Activated CD8-positive, alpha-beta memory T cell treated with anti-CD3 and anti-CD28 coated beads for 4 hours (primary cell): ENCODE results near the gene ZNF22.

Source experiments
- DNase-seq, 2 donors: peaks; one replicate each; pipeline ENCODE4 v3.0.0-alpha.2; 2020; ENCODE audit warnings: low read depth in 2 of 2

ZNF22 gene

GRCh38 chr10:44977287-44978212, 23.2 kb upstream of the ZNF22 start:
- no peak for DNase-seq

GRCh38 chr10:44978213-44978569, 22.5 kb upstream of the ZNF22 start:
- DNase-seq = no peak

- DNase-seq = no peak
Observed at GRCh38 chr10:44978570-44979280, 22.0 kb upstream of the ZNF22 start, which contains the start of gene DEPP1. Gene DEPP1, minus strand, starts transcription at chr10:44978809. Its CDS starts 779 bp downstream, at chr10:44978030.

GRCh38 chr10:44979281-44980191, 21.2 kb upstream of the ZNF22 start:
- DNase-seq = no peak

- DNase-seq = no peak
Observed at GRCh38 chr10:44980309-44981171, 20.2 kb upstream of the ZNF22 start.

- DNase-seq = no peak
Observed at GRCh38 chr10:44981172-44982113, 19.3 kb upstream of the ZNF22 start.

GRCh38 chr10:44982114-44982460, 18.6 kb upstream of the ZNF22 start:
- no peak for DNase-seq

- no peak for DNase-seq
Observed at GRCh38 chr10:44982496-44982895, 18.2 kb upstream of the ZNF22 start.

GRCh38 chr10:44983066-44983894, 17.4 kb upstream of the ZNF22 start:
- DNase-seq = no peak

GRCh38 chr10:44983895-44984278, 16.8 kb upstream of the ZNF22 start:
- DNase-seq = no peak

GRCh38 chr10:44984671-44985101, 16.0 kb upstream of the ZNF22 start:
- DNase-seq = no peak

GRCh38 chr10:44985175-44985681, 15.5 kb upstream of the ZNF22 start:
- DNase-seq = no peak

GRCh38 chr10:44986179-44986578, 14.5 kb upstream of the ZNF22 start:
- no peak for DNase-seq

- DNase-seq = no peak
Observed at GRCh38 chr10:44986670-44987069, 14.1 kb upstream of the ZNF22 start.

GRCh38 chr10:44988957-44989585, 11.7 kb upstream of the ZNF22 start:
- DNase-seq = no peak

GRCh38 chr10:44989597-44990301, 11.0 kb upstream of the ZNF22 start:
- DNase-seq = no peak

GRCh38 chr10:44990302-44990655, 10.4 kb upstream of the ZNF22 start:
- no peak for DNase-seq

- DNase-seq = no peak
Observed at GRCh38 chr10:44990965-44991364, 9.8 kb upstream of the ZNF22 start.
